Large intestine (tissue), 3 donors: ENCODE results near the gene KIAA1549. TPM values are rescaled to one million over a fixed set of nuclear protein-coding genes. Genes with fewer than 3 reads are reported as not detected.
"Not testable (repeated sequence)": the region's sequence is repeated elsewhere in the genome, so short reads cannot be mapped to it uniquely, and the experiment has no call there.

Experiments
- DNase-seq, 2 donors: peaks; one replicate each; pipeline versions ENCODE4 v3.0.0 to v3.0.0-alpha.2; 2013
- H3K27ac ChIP-seq: one replicate; pipeline ENCODE4 v1.5.1; 2013; ENCODE audit warnings: low read length
- H3K27me3 ChIP-seq: 2 replicates; pipeline ENCODE4 v1.6.1; 2013; ENCODE audit warnings: low read length; ENCODE audit not compliant: control insufficient read depth, insufficient read depth
- H3K36me3 ChIP-seq: 2 replicates; pipeline ENCODE4 v1.6.1; 2013; ENCODE audit warnings: low read length; ENCODE audit not compliant: control insufficient read depth, insufficient read depth
- H3K4me1 ChIP-seq: one replicate; pipeline ENCODE4 v1.6.1; 2013; ENCODE audit warnings: low read length; ENCODE audit not compliant: control insufficient read depth, insufficient read depth
- H3K4me3 ChIP-seq: one replicate; pipeline ENCODE4 v1.5.1; 2013; ENCODE audit warnings: low read length
- H3K9me3 ChIP-seq: one replicate; pipeline ENCODE4 v1.6.1; 2013; ENCODE audit warnings: mild to moderate bottlenecking, low read depth, low read length, moderate library complexity; ENCODE audit not compliant: control insufficient read depth
- WGBS: methylation state at CpG from one replicate; pipeline ENCODE4 v1.1.5; 2013; ENCODE audit warnings: low lambda C conversion rate; ENCODE audit not compliant: insufficient coverage; 5-methylcytosine and 5-hydroxymethylcytosine counted together
- polyA plus RNA-seq: library from polyadenylated mRNA; unstranded; fragments of 120-200 nt; gene quantifications from one replicate; pipeline ENCODE4 v1.2.1, GENCODE V29; 2013

Gene KIAA1549
- polyA plus RNA-seq, 1 donor, result 3.9 TPM

DNA sequence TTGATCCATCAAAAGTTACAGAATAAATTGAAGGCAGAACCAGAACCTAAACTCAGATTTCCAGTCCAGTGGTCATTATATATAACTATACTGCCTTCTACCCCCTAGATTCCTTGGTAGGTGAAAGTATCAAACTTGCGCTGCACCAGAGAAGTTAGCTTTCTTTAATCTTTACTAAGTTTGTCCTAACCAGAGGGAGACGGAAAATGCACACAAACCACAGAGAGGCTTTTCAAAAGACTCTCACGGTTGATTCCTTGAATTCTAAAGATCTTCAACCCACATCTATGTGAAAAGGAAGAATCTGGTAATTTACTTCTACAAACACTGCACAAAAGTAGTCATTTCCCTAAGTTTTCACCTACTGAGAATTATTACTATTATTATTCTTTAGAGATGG lies 18.2 kb upstream of the KIAA1549 start:
- WGBS, result no CpG with 5 or more reads among the region's 3 CpGs
- H3K36me3 ChIP-seq, result no peaks in the 10 kb centered on the region
- no peaks in the 10 kb centered on the region for H3K4me1 ChIP-seq
- no peak overlapping the region for H3K4me3 ChIP-seq
- no peak for DNase-seq
- no peak overlapping the region for H3K27ac ChIP-seq
- H3K9me3 ChIP-seq, result peaks cover 2% of the 10 kb centered on the region
- no peaks in the 10 kb centered on the region for H3K27me3 ChIP-seq

GRCh38 chr7:138992052-138992531 lies 10.9 kb upstream of the KIAA1549 start:
- Histone ChIP-seq H3K27ac (no peak overlapping the region), H3K36me3 (no peaks in the 10 kb centered on the region), H3K27me3 (no peaks in the 10 kb centered on the region), H3K9me3 (no peaks in the 10 kb centered on the region), H3K4me3 (no peak overlapping the region), H3K4me1 (no peaks in the 10 kb centered on the region)
- DNase-seq, result no peak
- no CpG with 5 or more reads among the region's 8 CpGs for WGBS

DNA sequence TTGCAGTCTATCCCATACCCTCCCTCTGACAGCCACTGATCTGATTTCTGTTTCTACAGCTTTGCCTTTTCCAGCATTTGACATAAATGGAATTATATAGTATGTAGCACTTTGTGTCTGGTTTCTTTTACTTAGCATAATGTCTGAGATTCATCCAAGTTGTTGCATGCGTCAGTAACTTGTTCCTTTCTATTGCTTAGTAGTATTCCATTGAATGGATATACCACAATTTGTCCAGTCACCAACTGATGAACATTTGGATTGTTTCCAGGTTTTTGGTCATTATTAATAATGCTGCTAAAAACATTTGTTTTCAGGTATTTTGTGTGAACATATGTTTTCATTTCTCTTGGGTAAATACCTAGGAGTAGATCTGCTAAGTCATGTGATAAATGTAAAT lies 6.5 kb upstream of the KIAA1549 start:
- DNase-seq, result no peak
- Histone ChIP-seq H3K4me1 (no peaks in the 10 kb centered on the region), H3K9me3 (no peaks in the 10 kb centered on the region), H3K27ac (no peak overlapping the region), H3K36me3 (no peaks in the 10 kb centered on the region), H3K27me3 (no peaks in the 10 kb centered on the region), H3K4me3 (no peak overlapping the region)
- no CpG with 5 or more reads among the region's 1 CpG for WGBS

DNA sequence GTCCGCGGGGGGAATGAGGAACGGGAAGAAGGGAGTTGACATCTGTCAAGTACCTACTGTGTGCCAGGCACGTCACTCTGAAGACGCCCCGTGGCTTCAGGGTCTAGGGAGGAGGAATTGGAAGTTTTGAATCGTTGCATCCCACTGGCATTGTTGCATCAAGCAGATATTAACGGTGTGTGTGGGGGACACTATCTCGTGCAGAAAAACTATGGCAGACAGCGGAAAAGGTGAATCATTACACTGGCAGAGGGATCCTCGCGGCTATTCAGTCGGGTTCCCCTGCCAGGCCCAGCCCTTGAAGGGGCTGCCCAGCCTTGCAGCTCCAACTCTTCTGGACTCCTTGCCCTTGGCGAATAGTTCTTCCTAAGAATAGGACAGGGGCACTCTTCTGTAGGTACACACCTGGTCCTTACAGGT lies 1.0 kb upstream of the KIAA1549 start:
- no peak for DNase-seq
- Histone ChIP-seq H3K4me1 (peaks cover 5% of the 10 kb centered on the region), H3K4me3 (peak overlapping the region; percentile 57), H3K27ac (no peak overlapping the region), H3K27me3 (peaks cover 10% of the 10 kb centered on the region), H3K9me3 (no peaks in the 10 kb centered on the region), H3K36me3 (no peaks in the 10 kb centered on the region)
- WGBS, result no CpG with 5 or more reads among the region's 14 CpGs

DNA sequence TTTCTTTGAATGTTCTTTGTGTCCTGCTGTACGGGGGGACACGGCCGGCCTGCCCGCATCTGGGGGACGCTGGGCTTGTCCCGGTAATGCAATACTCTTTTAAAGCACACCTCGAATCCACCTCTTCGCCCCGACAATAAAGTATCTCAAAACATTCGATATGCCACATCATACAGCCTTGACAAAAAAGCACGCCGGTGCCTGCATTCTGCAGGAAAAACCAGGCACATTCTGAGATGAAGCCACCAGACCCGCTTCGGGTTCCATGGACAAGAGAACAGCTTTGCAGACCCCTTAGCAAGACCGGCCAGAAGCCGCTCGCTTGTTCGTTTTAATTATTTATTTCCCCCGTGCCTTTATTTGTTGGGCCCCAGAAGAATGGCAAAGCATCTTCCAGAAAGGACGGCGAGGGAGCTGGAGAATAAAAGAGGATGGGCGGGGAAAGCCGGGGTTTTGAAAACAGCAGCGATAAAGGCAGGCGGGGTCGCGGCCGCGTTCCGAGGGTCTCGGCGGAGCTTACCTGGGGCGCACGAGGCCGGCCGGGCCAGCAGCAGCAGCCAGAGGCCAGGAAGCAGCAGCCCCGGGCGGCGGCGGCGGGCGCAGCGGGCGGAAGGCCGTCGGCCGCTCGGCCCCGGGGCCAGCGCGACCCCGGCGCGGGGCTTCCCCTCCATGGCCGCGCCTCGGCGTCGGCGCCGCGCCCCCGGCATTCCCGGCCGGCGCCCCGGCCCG lies 462 bp downstream of the KIAA1549 start:
- DNase-seq, result peak in 1 of 2 donors; percentile 22
- no CpG with 5 or more reads among the region's 68 CpGs for WGBS
- H3K4me1 ChIP-seq, result peaks cover 5% of the 10 kb centered on the region
- H3K4me3 ChIP-seq, result peak overlapping the region; percentile 71
- H3K27ac ChIP-seq, result no peak overlapping the region
- no peaks in the 10 kb centered on the region for H3K36me3 ChIP-seq
- H3K27me3 ChIP-seq, result peaks cover 10% of the 10 kb centered on the region
- no peaks in the 10 kb centered on the region for H3K9me3 ChIP-seq

DNA sequence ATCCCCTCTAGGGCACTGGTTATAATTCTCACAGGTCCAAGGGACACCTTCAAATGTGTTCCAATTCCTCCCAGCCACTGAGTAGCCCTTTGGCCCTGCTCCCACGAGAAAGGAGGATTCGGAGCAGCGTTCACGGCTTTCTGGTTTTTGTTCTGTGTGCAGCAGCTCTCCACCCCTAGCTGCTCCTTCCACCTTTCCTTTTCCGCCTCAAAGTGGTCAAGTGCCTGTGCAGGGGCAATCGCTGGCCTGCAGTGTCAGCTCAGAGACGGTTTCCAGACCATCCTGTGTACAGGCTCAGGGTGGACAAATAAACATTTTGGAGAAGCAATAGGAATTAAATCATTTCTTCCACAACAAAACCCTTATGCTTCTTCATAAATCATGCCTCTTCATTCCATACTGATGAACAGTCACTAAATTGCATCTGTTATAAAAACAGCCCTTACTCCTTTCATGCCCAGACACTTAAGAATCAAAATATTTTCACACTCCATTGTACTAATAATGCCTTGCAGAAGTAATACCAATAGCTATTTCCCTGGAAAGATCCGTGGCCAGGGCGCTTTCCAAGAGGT lies 1.1 kb downstream of the KIAA1549 start:
- H3K9me3 ChIP-seq, result no peaks in the 10 kb centered on the region
- no peaks in the 10 kb centered on the region for H3K36me3 ChIP-seq
- peaks cover 10% of the 10 kb centered on the region for H3K27me3 ChIP-seq
- H3K4me1 ChIP-seq, result peaks cover 5% of the 10 kb centered on the region
- peak overlapping the region; percentile 71 for H3K4me3 ChIP-seq
- WGBS, result no CpG with 5 or more reads among the region's 9 CpGs
- no peak overlapping the region for H3K27ac ChIP-seq
- DNase-seq, result no peak

DNA sequence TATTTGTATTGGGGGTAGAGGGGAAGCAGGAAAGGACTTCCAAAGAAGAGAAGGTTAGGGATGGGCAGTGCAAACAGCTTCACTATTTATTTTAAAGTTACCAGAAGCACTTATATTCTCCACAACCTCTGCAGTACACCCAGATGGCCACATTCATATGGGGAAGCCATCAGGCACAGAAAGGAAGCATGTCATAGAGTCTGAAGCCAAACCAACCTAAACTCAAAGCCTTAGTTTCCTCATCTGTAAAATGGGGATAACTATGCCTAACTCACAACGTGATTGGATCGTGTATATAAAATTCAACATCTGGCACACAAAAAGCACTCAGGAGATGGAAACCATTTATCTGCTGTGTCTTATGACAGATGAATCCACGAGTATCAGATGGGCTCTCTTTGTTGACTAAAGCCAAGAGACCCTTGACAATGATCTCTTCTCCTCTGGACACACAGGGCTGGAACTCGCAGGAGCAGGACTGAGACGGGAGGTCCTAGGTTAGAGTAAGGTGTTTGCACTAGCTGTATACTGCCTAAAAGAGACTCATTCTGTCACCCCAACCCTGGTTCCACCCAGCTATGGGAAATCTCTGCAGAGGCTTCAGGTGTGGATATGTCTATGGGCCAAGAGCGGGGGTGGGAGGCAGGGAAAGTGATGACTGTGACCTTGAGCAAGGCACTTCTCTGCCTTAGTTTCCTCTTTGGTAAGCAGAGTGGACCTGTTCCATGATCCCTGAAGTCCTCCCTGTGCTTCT lies 1.8 kb downstream of the KIAA1549 start:
- WGBS, result 100% methylated on average over 3 of the region's 6 CpGs
- no peak overlapping the region for H3K4me3 ChIP-seq
- no peaks in the 10 kb centered on the region for H3K36me3 ChIP-seq

DNA sequence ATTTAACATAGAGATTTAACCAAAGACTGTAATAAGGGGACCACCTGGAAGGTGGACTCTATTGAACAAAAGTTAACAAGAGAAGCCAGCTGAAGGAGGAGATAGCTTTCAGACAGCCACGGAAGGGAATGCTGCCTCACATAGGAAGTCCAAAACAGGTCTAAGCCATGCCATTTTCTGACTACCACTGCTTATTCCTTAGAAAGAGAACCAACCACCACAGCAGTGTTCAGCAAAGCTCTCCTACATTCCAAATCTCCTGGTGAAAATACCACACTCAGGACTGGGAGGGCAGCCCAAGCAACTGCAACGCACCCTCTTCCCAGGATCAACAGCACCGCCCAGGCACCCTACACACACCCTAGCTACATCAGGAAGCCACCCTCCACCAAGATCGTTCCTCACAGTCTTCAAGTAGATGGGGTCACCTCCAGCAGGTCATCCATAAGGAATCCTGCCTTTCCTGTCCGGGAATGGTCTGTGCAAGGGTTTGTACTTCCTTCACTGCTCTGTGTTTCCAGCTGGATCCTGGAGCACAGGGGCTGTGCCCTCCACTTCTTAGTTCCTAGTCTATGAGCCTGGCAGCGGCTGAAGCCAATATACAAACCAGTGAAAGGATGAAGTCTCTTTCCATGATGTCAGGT lies 2.5 kb downstream of the KIAA1549 start:
- peaks cover 10% of the 10 kb centered on the region for H3K27me3 ChIP-seq
- no peak overlapping the region for H3K4me3 ChIP-seq
- H3K9me3 ChIP-seq, result no peaks in the 10 kb centered on the region
- no peaks in the 10 kb centered on the region for H3K36me3 ChIP-seq
- WGBS, result no CpG with 5 or more reads among the region's 6 CpGs
- no peak overlapping the region for H3K27ac ChIP-seq
- DNase-seq, result no peak
- peaks cover 5% of the 10 kb centered on the region for H3K4me1 ChIP-seq

More for the DNA sequence above, 1.8 kb downstream of the KIAA1549 start:
- peaks cover 10% of the 10 kb centered on the region for H3K27me3 ChIP-seq
- DNase-seq, result no peak
- peaks cover 5% of the 10 kb centered on the region for H3K4me1 ChIP-seq
- H3K27ac ChIP-seq, result no peak overlapping the region
- H3K9me3 ChIP-seq, result no peaks in the 10 kb centered on the region

DNA sequence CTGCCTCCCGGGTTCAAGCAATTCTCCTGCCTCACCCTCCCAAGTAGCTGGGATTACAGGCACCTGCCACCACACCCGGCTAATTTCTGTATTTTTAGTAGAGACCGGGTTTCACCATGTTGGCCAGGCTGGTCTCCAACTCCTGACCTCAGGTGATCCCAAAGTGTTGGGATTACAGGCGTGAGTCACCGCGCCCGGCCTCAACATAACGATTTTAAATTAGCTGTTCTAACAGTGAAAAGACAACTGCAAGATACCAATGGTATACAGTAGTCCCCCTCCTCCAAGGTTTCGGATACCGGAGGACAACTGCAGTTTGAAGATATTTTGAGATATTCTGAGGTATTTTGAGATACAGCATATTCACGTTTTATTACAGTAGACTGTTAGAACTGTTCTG lies 5.0 kb downstream of the KIAA1549 start:
- not testable (repeated sequence) for H3K36me3 ChIP-seq, H3K9me3 ChIP-seq, H3K27ac ChIP-seq, DNase-seq, H3K27me3 ChIP-seq, H3K4me3 ChIP-seq, H3K4me1 ChIP-seq
- no CpG with 5 or more reads among the region's 11 CpGs for WGBS
